ENCODE results near the gene ACOXL.

DNA sequence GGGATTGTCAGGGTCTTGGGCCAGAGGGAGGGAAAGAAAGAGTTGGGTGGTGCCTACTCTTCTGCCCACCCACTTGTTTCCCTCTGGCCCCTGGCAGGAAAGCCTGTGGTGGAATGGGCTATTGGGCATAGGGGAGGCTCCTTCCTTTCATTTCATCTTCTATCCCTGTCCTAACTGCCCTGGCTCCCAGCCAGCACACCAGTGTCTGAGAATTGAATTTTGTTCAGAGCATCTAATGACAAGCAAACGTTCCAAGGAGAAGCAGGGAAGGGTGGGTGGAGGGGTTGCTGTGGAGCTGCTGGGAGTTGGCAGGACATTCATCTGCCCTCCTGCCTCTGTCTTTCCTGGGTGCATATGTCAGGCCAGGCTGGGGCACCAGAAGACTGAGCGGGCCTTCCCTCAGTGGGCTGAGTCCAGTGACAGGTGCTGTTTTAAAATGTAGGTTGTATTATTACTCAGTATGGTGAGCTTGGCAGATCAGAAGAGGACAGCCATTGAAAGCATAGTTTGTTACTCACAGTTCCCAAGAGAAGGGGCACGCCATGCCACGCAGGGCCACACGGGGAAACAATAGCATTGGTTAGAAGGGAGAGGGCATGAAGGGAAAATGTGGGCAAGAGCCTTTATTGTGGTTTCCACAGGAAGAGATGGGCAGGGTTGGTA, 171.9 kb downstream of the ACOXL start:
- TF ChIP-seq, protein P1, sequence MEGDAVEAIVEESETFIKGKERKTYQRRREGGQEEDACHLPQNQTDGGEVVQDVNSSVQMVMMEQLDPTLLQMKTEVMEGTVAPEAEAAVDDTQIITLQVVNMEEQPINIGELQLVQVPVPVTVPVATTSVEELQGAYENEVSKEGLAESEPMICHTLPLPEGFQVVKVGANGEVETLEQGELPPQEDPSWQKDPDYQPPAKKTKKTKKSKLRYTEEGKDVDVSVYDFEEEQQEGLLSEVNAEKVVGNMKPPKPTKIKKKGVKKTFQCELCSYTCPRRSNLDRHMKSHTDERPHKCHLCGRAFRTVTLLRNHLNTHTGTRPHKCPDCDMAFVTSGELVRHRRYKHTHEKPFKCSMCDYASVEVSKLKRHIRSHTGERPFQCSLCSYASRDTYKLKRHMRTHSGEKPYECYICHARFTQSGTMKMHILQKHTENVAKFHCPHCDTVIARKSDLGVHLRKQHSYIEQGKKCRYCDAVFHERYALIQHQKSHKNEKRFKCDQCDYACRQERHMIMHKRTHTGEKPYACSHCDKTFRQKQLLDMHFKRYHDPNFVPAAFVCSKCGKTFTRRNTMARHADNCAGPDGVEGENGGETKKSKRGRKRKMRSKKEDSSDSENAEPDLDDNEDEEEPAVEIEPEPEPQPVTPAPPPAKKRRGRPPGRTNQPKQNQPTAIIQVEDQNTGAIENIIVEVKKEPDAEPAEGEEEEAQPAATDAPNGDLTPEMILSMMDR (IDR thresholded peaks at IDR 0.05): no peak
- TF ChIP-seq POLR2A (IDR thresholded peaks at IDR 0.05): no peak
